Endodermal cell (in vitro differentiated cells): ENCODE results near the gene ARHGEF11. TPM values are rescaled to one million over a fixed set of nuclear protein-coding genes. Genes with fewer than 3 reads are reported as not detected.

Source experiments
- DNase-seq: peaks from one replicate; pipeline ENCODE4 v3.0.0-alpha.2; 2017
- H3K27ac ChIP-seq: 2 replicates; pipeline ENCODE4 v1.5.1; 2013; ENCODE audit warnings: mild to moderate bottlenecking, low read depth, low read length, moderate library complexity
- H3K27me3 ChIP-seq: 2 replicates; pipeline ENCODE4 v1.6.1; 2013; ENCODE audit warnings: mild to moderate bottlenecking, low read length, moderate library complexity; ENCODE audit not compliant: insufficient read depth, control insufficient read depth, poor library complexity, severe bottlenecking
- H3K36me3 ChIP-seq: 2 replicates; pipeline ENCODE4 v1.7.0; 2013; ENCODE audit warnings: mild to moderate bottlenecking, low read length, moderate library complexity; ENCODE audit not compliant: control insufficient read depth, insufficient read depth
- H3K4me1 ChIP-seq: one replicate; pipeline ENCODE4 v1.7.0; 2013; ENCODE audit warnings: low read length; ENCODE audit not compliant: control insufficient read depth, insufficient read depth
- H3K4me3 ChIP-seq: 2 replicates; pipeline ENCODE4 v1.5.1; 2013; ENCODE audit warnings: mild to moderate bottlenecking, low read length, moderate library complexity
- H3K9ac ChIP-seq: 2 replicates; pipeline ENCODE4 v1.6.1; 2013; ENCODE audit warnings: mild to moderate bottlenecking, low read length, moderate library complexity; ENCODE audit not compliant: poor library complexity, severe bottlenecking; ENCODE audit errors: extremely low read depth
- H3K9me3 ChIP-seq: 2 replicates; pipeline ENCODE4 v1.6.1; 2013; ENCODE audit warnings: mild to moderate bottlenecking, low read length, moderate library complexity; ENCODE audit not compliant: control insufficient read depth
- H3K27ac Mint-ChIP-seq: 2 replicates; pipeline ENCODE4 v1.8.0; 2020; ENCODE audit warnings: mixed read lengths
- H3K27me3 Mint-ChIP-seq: 2 replicates; pipeline ENCODE4 v1.8.0; 2021; ENCODE audit warnings: mild to moderate bottlenecking, mixed read lengths; ENCODE audit not compliant: insufficient read depth
- H3K36me3 Mint-ChIP-seq: 2 replicates; pipeline ENCODE4 v1.8.0; 2020; ENCODE audit warnings: low read depth, mixed read lengths
- H3K4me1 Mint-ChIP-seq: 2 replicates; pipeline ENCODE4 v1.8.0; 2020; ENCODE audit warnings: mixed read lengths
- H3K4me3 Mint-ChIP-seq: 2 replicates; pipeline ENCODE4 v1.8.0; 2020; ENCODE audit warnings: mild to moderate bottlenecking, moderate library complexity, mixed read lengths
- H3K9me3 Mint-ChIP-seq: 2 replicates; pipeline ENCODE4 v1.8.0; 2020; ENCODE audit warnings: mild to moderate bottlenecking, mixed read lengths
- CTCF ChIP-seq: fragments of 200-600 bp; sonication (generic); conservative IDR thresholded peaks from 2 replicates; pipeline ENCODE4 v1.5.0; 2021; ENCODE audit warnings: antibody characterized with exemption, mild to moderate bottlenecking
- WGBS, 2 experiments: methylation state at CpG; one replicate each; pipeline versions ENCODE4 v1.1.5 to v1.1.7; 2013; ENCODE audit warnings: missing lambda C conversion rate in 2 of 2, mixed read lengths in 1 of 2; ENCODE audit not compliant: insufficient coverage in 1 of 2, insufficient read length in 1 of 2; 5-methylcytosine and 5-hydroxymethylcytosine counted together
- total RNA-seq, 2 donors: library from RNA; stranded (reverse); fragmentation: NEBNext Ultra II Directional in 1 of 2; extraction: Animal tissue kit (Norgen Biotek cat#: 25700) in 1 of 2; gene quantifications; 2 replicates in 1 of 2; 3 replicates in 1 of 2; pipeline ENCODE4 v1.2.1, GENCODE V29; 2021

Gene ARHGEF11
- total RNA-seq, 2 donors from 2014 or later = 54.2 to 56.5 TPM

GRCh38 chr1:156920233-156921052, 125.1 kb downstream of the ARHGEF11 start, which contains the start of gene LRRC71:
TSS of gene LRRC71 (plus strand) at chr1:156920632. CDS start at chr1:156920804, 172 bp downstream.
- H3K27ac ChIP-seq = no peak within 1 kb of the TSS
- WGBS, 2 experiments = 6 to 9% methylated on average over 35 to 71 of the region's 71 CpGs
- no peaks in the 10 kb centered on the region for H3K4me1 ChIP-seq
- H3K27me3 ChIP-seq = peaks cover 76% of the 10 kb centered on the region
- H3K27me3 Mint-ChIP-seq = peaks cover 96% of the 10 kb centered on the region
- H3K9me3 ChIP-seq = peaks cover 7% of the 10 kb centered on the region
- peak; percentile 97 for DNase-seq
- peaks cover 4% of the 10 kb centered on the region for H3K4me1 Mint-ChIP-seq
- H3K36me3 Mint-ChIP-seq = no peaks in the 10 kb centered on the region
- TF ChIP-seq CTCF = peak; percentile 99
- no peaks in the 10 kb centered on the region for H3K36me3 ChIP-seq
- H3K27ac Mint-ChIP-seq = no peak within 1 kb of the TSS
- H3K4me3 ChIP-seq = peak within 1 kb of the TSS; percentile 68
- no peak within 1 kb of the TSS for H3K9ac ChIP-seq
- H3K4me3 Mint-ChIP-seq = peak within 1 kb of the TSS; percentile 58
- H3K9me3 Mint-ChIP-seq = no peaks in the 10 kb centered on the region

- 90 to 97% methylated on average over 4 to 9 of the region's 9 CpGs for WGBS, 2 experiments
- H3K27me3 ChIP-seq = peaks cover 16% of the 10 kb centered on the region
- H3K36me3 ChIP-seq = no peaks in the 10 kb centered on the region
- Mint-ChIP-seq H3K27me3 (peaks cover 68% of the 10 kb centered on the region), H3K9me3 (no peaks in the 10 kb centered on the region), H3K4me3 (no peak overlapping the region), H3K36me3 (no peaks in the 10 kb centered on the region), H3K27ac (no peak overlapping the region), H3K4me1 (no peaks in the 10 kb centered on the region)
- no peak overlapping the region for H3K4me3 ChIP-seq
- TF ChIP-seq CTCF = no peak
- no peak overlapping the region for H3K9ac ChIP-seq
- H3K4me1 ChIP-seq = no peaks in the 10 kb centered on the region
- peaks cover 7% of the 10 kb centered on the region for H3K9me3 ChIP-seq
- DNase-seq = no peak
- no peak overlapping the region for H3K27ac ChIP-seq
Measured at GRCh38 chr1:156914440-156914856, 131.1 kb downstream of the ARHGEF11 start.

- Mint-ChIP-seq H3K4me3 (no peak overlapping the region), H3K27me3 (peaks cover 62% of the 10 kb centered on the region), H3K9me3 (no peaks in the 10 kb centered on the region), H3K27ac (no peak overlapping the region), H3K4me1 (no peaks in the 10 kb centered on the region), H3K36me3 (no peaks in the 10 kb centered on the region)
- no peak for DNase-seq
- Histone ChIP-seq H3K27ac (no peak overlapping the region), H3K9ac (no peak overlapping the region), H3K36me3 (no peaks in the 10 kb centered on the region), H3K4me3 (no peak overlapping the region), H3K4me1 (no peaks in the 10 kb centered on the region), H3K27me3 (peaks cover 10% of the 10 kb centered on the region), H3K9me3 (peaks cover 7% of the 10 kb centered on the region)
- no peak for TF ChIP-seq CTCF
- WGBS, 2 experiments = 83 to 86% methylated on average over 7 to 13 of the region's 13 CpGs
Measured at GRCh38 chr1:156913809-156914387, 131.6 kb downstream of the ARHGEF11 start.
